ENCODE data around the gene HOXC6. TPM values are rescaled to one million over a fixed set of nuclear protein-coding genes. Genes with fewer than 3 reads are reported as not detected.

HOXC6 gene
- total and polyA plus RNA-seq, 2 experiments from 2014 or later: not detected

GRCh38 chr12:53985994-53986685 is 42.1 kb upstream of the HOXC6 start:
- peak overlapping the region; percentile 44; the same call in 1 of the 2 replicates for H3K4me3 ChIP-seq
- H3K4me3 Mint-ChIP-seq: peak overlapping the region; percentile 59

GRCh38 chr12:53986686-53987483 is 41.4 kb upstream of the HOXC6 start:
- H3K9me3 Mint-ChIP-seq: peaks cover 5% of the 10 kb centered on the region; the same call in 2 of the 3 replicates
- ATAC-seq (no peak), DNase-seq (ENCODE audit: low spot score) (no peak)
- no peak overlapping the region for H2AFZ ChIP-seq
- no peak overlapping the region for H3K27ac Mint-ChIP-seq
- no peaks in the 10 kb centered on the region; the same call in 2 of the 3 replicates for H3K36me3 Mint-ChIP-seq (ENCODE audit: low read depth)
- peak overlapping the region; percentile 44; the same call in 1 of the 2 replicates for H3K4me3 ChIP-seq
- H4K20me1 ChIP-seq (replicated peaks; ENCODE audit: insufficient read depth): peaks cover 35% of the 10 kb centered on the region
- TF ChIP-seq EZH2 (IDR thresholded peaks at IDR 0.05; ENCODE audit: low read depth, unreplicated experiment): peak; percentile 64
- TF ChIP-seq ZNF114 (CRISPR knock-in tag; IDR thresholded peaks at IDR 0.05): no peak
- peak overlapping the region; percentile 74; the same call in 1 of the 2 replicates for H3K4me2 ChIP-seq
- peak overlapping the region; percentile 59; the same call in 2 of the 3 replicates for H3K4me3 Mint-ChIP-seq
- peaks cover 36% of the 10 kb centered on the region for H3K4me1 Mint-ChIP-seq
- H3K36me3 ChIP-seq (ENCODE audit: insufficient read depth): no peaks in the 10 kb centered on the region
- H3K27ac ChIP-seq (ENCODE audit: low read depth): no peak overlapping the region
- peaks cover 52% of the 10 kb centered on the region for H3F3A ChIP-seq (replicated peaks; ENCODE audit: low read depth)
- peaks cover 98% of the 10 kb centered on the region for H3K27me3 ChIP-seq (ENCODE audit: insufficient read depth)
- H3K9me2 ChIP-seq (ENCODE audit: insufficient read depth): no peaks in the 10 kb centered on the region
- peaks cover 58% of the 10 kb centered on the region for H3K4me1 ChIP-seq (ENCODE audit: insufficient read depth)
- peaks cover 100% of the 10 kb centered on the region for H3K27me3 Mint-ChIP-seq (ENCODE audit: insufficient read depth, low read depth, poor library complexity)
- H3K79me2 ChIP-seq (replicated peaks; ENCODE audit: insufficient read depth): no peaks in the 10 kb centered on the region

More at GRCh38 chr12:53985994-53986685, 42.1 kb upstream of the HOXC6 start:
- no peak for TF ChIP-seq ZNF331 (CRISPR knock-in tag; IDR thresholded peaks at IDR 0.05; ENCODE audit: low read depth)
- TF ChIP-seq POLR2AphosphoS5 (IDR thresholded peaks at IDR 0.05; ENCODE audit: low read depth): no peak
- no peak for TF ChIP-seq STAT1 (IDR thresholded peaks at IDR 0.05; ENCODE audit: unreplicated experiment)
- TF ChIP-seq EZH2 (IDR thresholded peaks at IDR 0.05; ENCODE audit: low read depth, unreplicated experiment): peak; percentile 78
- TF ChIP-seq CTCF (conservative IDR thresholded peaks at IDR 0.05; ENCODE audit: low read depth in 2 of 2): no peak
- TF ChIP-seq CREB1 (CRISPR knock-in tag; IDR thresholded peaks at IDR 0.05; ENCODE audit: low read depth): no peak
- TF ChIP-seq EZH2phosphoT487 (IDR thresholded peaks at IDR 0.05; ENCODE audit: unreplicated experiment): peak; percentile 94
- Histone ChIP-seq H3F3A (replicated peaks; ENCODE audit: low read depth) (peaks cover 52% of the 10 kb centered on the region), H2AFZ (peak overlapping the region; percentile 81; the same call in 1 of the 2 replicates), H3K27me3 (ENCODE audit: insufficient read depth) (peaks cover 98% of the 10 kb centered on the region), H4K20me1 (replicated peaks; ENCODE audit: insufficient read depth) (peaks cover 42% of the 10 kb centered on the region), H3K9me2 (ENCODE audit: insufficient read depth) (no peaks in the 10 kb centered on the region), H3K4me2 (peak overlapping the region; percentile 74), H3K79me2 (replicated peaks; ENCODE audit: insufficient read depth) (no peaks in the 10 kb centered on the region), H3K4me1 (ENCODE audit: insufficient read depth) (peaks cover 60% of the 10 kb centered on the region), H3K27ac (ENCODE audit: low read depth) (no peak overlapping the region), H3K36me3 (ENCODE audit: insufficient read depth) (no peaks in the 10 kb centered on the region)
- peak; percentile 67 for DNase-seq (ENCODE audit: low spot score)
- Mint-ChIP-seq H3K36me3 (ENCODE audit: low read depth) (no peaks in the 10 kb centered on the region; the same call in 2 of the 3 replicates), H3K9me3 (peaks cover 5% of the 10 kb centered on the region; the same call in 1 of the 3 replicates), H3K4me1 (peaks cover 34% of the 10 kb centered on the region), H3K27ac (no peak overlapping the region), H3K27me3 (ENCODE audit: insufficient read depth, low read depth, poor library complexity) (peaks cover 100% of the 10 kb centered on the region)
- ATAC-seq: peak; percentile 22

Data from GM23338 (cell line).